Measurements from ENCODE around the gene STX4.

STX4 gene

GRCh38 chr16:31032736-31033708 is at the start of gene STX4:
Gene STX4 (plus strand): TSS chr16:31033558. CDS start chr16:31033806, 248 bp downstream.
- DNase-seq = peak; percentile 99

GRCh38 chr16:30983898-30984610 is 49.3 kb upstream of the STX4 start:
- no peak for DNase-seq

GRCh38 chr16:30984669-30985400 is 48.5 kb upstream of the STX4 start, which contains the start of gene HSD3B7:
Gene HSD3B7 (plus strand): TSS chr16:30985207. CDS start chr16:30985659, 452 bp downstream.
- peak; percentile 90 for DNase-seq

GRCh38 chr16:30985401-30986128 is 47.8 kb upstream of the STX4 start:
- DNase-seq = peak; percentile 39

GRCh38 chr16:30986129-30986991 is 47.0 kb upstream of the STX4 start:
- no peak for DNase-seq

GRCh38 chr16:30987581-30988190 is 45.7 kb upstream of the STX4 start:
- DNase-seq = no peak

GRCh38 chr16:30989469-30990047 is 43.8 kb upstream of the STX4 start:
- DNase-seq = no peak

GRCh38 chr16:30990105-30990504 is 43.3 kb upstream of the STX4 start:
- no peak for DNase-seq

- no peak for DNase-seq
Observed at GRCh38 chr16:30991052-30991451, 42.3 kb upstream of the STX4 start.

GRCh38 chr16:30992276-30992780 is 41.0 kb upstream of the STX4 start:
- DNase-seq = peak; percentile 53

- peak; percentile 91 for DNase-seq
Observed at GRCh38 chr16:30992931-30993816, 40.2 kb upstream of the STX4 start.

- no peak for DNase-seq
Observed at GRCh38 chr16:30995927-30996323, 37.4 kb upstream of the STX4 start.

GRCh38 chr16:30996324-30996984 is 36.9 kb upstream of the STX4 start:
- no peak for DNase-seq

GRCh38 chr16:30996985-30997724 is 36.2 kb upstream of the STX4 start:
- peak; percentile 93 for DNase-seq

GRCh38 chr16:30997725-30998711 is 35.3 kb upstream of the STX4 start:
- no peak for DNase-seq
